HG02852 (cell line): ENCODE data around the gene PRODH2.
"Not testable (repeated sequence)": the region's sequence is repeated elsewhere in the genome, so short reads cannot be mapped to it uniquely, and the experiment has no call there.

Experiments
- ATAC-seq: cut with Tn5 transposase; IDR thresholded peaks from one replicate; pipeline ENCODE4 v1.9.1; 2021; ENCODE audit warnings: mild to moderate bottlenecking, moderate library complexity; ENCODE audit not compliant: unreplicated experiment

PRODH2 gene

DNA sequence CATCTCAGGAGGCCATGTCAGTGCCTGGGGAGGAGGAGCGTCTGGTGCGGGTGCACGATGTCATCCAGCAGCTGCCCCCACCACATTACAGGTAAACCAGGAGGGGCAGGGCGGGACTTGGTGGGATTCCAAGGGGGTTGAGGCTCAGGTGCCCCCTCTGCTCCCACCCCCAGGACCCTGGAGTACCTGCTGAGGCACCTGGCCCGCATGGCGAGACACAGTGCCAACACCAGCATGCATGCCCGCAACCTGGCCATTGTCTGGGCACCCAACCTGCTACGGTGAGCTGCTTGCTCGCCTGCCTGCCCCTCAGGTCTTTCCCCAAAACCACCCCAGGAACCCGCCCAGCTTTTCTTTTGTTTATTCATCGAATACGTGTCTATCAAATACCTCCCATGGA lies 30.1 kb downstream of the PRODH2 start:
- no peak for ATAC-seq

DNA sequence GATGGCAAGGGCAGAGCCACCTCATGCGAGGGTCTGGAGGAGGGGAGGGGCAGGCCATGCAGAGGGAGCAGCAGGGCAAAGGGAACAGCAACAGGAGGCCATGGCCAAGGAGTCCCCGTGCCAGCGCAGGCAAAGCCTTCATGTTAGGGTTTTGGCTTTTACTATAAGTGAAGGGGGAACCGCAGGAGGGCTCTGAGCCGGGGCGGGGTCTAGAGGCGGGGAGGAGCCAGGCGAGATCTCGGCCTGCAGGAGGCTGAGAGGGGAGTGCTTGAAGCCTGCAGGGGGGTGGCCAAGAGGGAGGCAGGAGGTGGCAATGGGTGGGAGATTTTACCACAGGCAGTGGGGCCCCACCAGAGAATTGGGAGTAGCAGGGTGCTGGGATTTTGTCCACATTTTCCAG lies 31.0 kb downstream of the PRODH2 start:
- no peak for ATAC-seq

- no peak for ATAC-seq
These were observed 31.9 kb downstream of the PRODH2 start for GRCh38 chr19:35780717-35781116.

DNA sequence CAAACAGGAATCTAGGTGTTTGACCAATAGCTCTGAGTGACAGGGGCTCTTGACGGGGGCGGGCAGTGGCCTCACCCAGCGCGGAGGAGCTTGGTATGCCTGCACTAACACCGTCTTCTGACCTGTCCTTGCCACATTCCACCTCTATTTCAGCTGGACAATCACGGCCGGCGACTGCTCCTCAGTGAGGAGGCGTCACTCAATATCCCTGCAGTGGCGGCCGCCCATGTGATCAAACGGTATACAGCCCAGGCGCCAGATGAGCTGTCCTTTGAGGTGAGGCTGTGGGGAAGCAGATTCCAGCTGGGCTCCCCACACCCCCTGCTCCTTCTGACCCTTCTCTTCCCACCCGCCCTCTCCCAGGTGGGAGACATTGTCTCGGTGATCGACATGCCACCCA lies 32.6 kb downstream of the PRODH2 start:
- ATAC-seq: no peak

DNA sequence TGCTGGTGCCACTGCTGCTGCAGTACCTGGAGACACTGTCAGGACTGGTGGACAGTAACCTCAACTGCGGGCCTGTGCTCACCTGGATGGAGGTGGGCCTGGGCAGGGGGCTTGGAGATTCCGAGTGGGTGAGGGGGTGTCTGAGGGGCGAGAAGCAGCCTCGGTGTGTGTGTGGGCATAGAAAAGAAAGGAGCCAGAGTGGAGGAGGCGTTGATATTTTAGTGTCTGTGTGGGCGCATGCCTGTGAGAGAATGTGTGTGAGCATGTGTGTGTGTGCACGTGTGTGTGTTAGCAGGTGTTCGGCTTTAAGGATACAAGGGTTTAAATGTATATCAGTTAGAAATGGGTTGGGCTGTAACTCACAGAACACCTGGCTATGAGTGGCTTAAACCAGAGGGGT lies 33.6 kb downstream of the PRODH2 start:
- ATAC-seq: no peak

DNA sequence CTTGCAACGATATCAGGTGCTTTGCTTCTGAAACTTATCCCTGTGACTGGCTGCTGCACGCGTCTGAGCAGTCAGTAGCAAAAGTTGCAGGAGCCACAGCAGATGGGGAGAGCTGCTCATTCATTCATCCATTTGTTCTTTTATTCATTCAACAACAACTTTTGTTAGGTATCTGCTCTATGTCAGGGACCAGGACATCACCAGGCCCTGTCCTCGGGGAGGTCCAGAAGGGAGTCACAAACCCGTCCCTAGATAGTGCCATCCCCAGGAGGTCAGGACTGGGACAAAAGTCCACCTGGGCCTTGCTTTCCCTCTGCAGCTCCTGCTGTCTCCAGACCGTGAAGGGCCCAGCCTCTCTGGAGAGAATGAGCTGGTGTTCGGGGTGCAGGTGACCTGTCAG lies 34.7 kb downstream of the PRODH2 start:
- ATAC-seq: no peak

- no peak for ATAC-seq
These were observed 35.4 kb downstream of the PRODH2 start for GRCh38 chr19:35777086-35777841.

DNA sequence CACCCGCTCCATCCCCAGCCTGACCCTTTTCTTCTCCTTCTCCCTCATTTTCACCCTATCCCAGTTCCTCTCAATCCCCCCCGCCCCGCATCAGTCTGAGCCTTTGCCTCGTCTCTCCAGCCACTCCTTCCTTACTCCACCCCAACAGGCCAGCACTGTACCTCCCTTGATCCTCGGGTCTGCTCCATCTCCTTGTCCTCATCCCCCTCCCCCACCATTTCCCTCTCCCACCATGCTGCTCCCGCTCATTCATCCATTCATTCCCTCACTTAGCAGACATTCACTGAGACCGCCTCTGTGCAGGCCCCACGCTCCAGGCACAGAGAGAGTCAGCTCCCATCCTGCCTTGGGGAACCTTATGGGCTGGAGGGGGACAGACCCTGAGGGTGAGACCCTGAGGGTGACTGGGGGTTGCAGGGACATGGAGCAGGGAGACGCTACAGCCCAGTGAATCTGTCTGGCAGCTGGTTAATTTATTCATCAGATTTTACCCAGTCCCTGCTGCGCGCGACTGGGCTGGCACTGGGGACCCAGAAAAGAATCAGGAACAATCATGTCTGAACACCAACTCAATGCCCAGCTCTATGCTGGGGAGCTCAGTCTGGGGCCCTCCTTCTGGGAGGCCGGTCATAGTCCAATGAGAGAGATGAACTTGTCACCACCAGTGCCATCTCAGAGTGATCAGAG lies 36.4 kb downstream of the PRODH2 start:
- no peak for ATAC-seq

DNA sequence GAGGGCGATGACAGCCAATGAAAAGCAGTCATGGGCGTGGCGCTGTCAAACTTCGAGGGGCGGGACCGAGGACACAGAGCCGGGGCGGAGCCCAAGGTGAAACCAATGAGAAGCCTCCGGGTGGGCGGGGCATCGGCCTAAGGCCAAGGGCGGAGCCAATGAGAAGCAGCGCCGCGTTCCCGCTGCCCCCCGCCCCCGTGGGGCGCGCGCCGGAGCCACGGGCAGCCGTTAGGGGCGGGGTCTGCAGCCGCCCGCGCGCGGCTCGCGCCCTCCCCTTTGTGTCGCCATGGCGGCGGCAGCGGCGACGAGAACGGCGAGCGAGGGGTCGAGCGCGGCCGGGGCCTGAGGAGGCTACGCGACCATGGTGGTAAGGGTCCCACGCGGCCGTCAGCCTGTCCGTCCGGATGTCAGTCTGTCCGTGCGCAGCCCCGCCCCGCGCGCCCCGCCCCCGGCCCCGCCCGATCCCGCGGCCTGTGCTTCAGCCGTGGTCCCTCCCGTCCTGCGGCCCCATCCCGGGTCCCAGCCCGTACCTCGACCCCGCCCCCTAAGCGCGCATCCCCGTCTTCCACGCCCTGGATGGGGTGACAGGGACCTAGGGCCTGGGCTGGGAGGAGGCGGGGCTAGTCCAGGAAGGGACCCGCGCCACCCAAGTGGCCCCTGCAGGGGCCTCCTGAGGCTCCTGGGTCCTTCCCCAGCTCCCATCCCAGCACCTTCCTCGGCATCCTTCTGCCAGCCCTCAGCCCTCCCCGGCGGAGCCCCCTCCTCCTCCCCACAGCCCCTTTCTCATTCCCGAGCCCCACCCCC lies 37.1 kb downstream of the PRODH2 start, which contains the start of gene ARHGAP33:
TSS of gene ARHGAP33 (plus strand) at position 267 of the 804 bp plus-strand sequence. CDS start at position 362, 95 bp downstream.
- ATAC-seq: peak; percentile 95

DNA sequence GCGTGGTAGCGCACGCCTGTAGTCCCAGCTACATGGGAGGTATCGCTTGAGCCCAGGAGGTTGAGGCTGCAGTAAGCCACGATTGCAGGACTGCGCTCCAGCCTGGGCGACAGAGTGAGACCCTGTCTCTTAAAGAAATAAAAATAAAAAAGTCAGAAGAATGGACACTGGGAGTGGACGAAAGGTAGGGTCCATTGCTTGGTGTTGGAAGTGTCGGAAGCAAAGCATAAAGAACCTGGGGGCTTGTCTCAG lies 37.7 kb downstream of the PRODH2 start:
- ATAC-seq: no peak

GRCh38 chr19:35774274-35775045 lies 38.2 kb downstream of the PRODH2 start:
- ATAC-seq: no peak

GRCh38 chr19:35773020-35773806 lies 39.4 kb downstream of the PRODH2 start:
- no peak for ATAC-seq

DNA sequence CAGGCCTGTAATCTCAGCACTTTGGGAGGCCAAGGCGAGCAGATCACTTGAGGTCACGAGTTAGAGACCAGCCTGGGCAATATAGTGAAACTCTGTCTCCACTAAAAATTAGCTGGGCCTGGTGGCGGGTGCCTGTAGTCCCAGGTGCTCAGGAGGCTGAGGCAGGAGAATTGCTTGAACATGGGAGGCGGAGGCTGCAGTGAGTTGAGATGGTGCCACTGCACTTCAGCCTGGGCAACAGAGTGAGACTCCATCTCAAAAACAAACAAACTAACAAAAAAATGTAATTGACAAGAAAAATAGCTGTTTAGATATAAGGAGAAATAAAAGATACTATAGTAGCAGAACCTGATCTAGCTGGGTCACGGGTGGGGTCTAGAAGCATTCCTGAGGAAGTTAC lies 40.3 kb downstream of the PRODH2 start:
- ATAC-seq: not testable (repeated sequence)

- ATAC-seq: no peak
These were observed 44.6 kb downstream of the PRODH2 start for GRCh38 chr19:35768082-35768421.

DNA sequence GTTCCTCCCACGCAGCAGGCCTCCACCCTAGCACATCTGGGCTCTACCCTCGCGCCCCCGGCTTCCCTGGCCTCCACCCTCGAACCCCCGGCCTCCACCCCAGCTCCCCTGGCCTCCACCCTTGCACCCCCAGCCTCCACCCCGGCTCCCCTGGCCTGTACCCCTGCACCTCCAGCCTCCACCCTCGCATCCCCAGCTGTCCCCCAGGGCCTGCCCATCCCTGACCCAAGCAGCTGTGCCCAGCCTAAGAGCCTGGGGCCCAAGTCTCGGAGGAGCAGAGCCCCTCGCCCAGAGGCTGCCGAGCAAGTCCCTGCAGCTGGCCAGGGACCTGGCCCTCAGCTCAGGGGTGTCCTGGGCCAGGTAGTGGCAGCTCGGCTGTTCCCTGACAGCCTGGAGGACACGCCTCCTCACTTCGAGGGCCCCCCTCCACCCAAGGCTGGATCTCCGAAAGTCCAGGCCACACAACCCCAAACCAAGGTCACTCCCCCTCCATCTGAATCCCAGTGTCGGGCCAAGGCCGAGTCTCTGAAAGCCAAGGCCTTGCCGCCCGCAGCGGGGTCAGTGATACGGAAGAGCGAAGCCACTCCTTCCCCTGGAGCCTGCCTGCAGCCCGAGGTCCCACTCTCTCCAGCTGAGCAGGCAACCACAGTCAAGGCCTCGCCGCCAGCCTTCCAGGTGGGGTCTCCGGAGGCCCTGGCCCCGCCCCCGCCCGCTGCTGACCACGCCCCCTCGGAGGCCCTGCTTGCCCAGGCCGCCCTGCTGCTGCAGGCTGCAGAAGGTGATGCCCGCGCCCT lies 45.2 kb downstream of the PRODH2 start:
- ATAC-seq: no peak

GRCh38 chr19:35766571-35767104 lies 46.0 kb downstream of the PRODH2 start:
- no peak for ATAC-seq

DNA sequence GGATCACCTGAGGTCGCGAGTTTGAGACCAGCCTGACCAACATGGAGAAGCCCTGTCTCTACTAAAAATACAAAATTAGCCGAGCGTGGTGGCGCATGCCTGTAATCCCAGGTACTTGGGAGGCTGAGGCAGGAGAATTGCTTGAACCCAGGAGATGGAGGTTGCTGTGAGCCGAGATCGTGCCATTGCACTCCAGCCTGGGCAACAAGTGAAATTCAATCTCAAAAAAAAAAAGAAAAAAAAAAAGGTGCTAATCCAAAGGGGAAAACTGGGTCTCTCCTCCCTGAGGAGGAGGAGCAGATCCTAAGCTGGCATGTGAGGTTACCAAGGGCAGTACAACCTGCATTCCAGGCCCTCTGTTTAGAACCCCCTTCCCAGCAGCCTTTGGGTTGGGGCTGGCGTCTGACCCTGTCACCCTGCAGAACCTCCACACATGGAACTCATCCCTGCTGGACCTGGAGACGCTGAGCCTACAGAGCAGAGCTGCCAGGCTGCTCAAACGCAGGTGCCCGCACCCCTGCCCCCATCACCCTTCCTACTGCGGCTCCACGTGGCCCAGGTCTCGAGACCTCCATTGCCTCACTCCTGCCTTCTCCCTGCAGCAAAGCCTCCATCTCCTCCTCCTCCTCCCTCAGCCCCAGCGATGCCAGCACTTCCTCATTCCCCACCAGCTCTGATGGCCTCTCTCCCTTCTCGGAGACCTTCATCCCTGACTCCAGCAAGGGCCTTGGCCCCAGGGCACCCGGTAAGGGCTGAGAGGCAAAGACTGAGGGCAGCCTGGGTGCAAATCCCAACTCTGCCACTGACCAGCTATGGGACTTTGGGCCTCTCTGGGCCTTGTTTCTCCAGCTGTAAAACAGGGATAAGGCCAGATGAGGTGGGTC lies 48.0 kb downstream of the PRODH2 start:
- ATAC-seq: no peak

GRCh38 chr19:35760711-35761349 lies 51.8 kb downstream of the PRODH2 start:
- ATAC-seq: no peak
